K562 (cell line): ENCODE results near the gene SF3A2. TPM values are rescaled to one million over a fixed set of nuclear protein-coding genes. Genes with fewer than 3 reads are reported as not detected.

Source experiments
- CHD4 ChIP-seq: fragments of 200-600 bp; sonication (generic); IDR thresholded peaks from 3 replicates; pipeline ENCODE4 v1.6.1; 2012; ENCODE audit warnings: low read depth, mild to moderate bottlenecking, mixed read lengths, low read length, inconsistent platforms; ENCODE audit not compliant: insufficient read depth, insufficient replicate concordance, poor library complexity, severe bottlenecking
- ELF1 ChIP-seq: fragments of 200-800 bp; sonication (Bioruptor generic); IDR thresholded peaks from 2 replicates; pipeline ENCODE4 v1.6.1; 2016; ENCODE audit warnings: missing genetic modification characterization, missing compliant biosample characterization
- ETV1 ChIP-seq: fragments of 450-650 bp; conservative IDR thresholded peaks from 2 replicates; pipeline ENCODE4 v1.6.1; 2016; ENCODE audit warnings: missing genetic modification characterization, control low read depth, low read depth, missing compliant biosample characterization
- HIVEP1 ChIP-seq: fragments of 250-450 bp; sonication (Bioruptor Pico); IDR thresholded peaks from 2 replicates; pipeline ENCODE4 v1.4.0; 2020; ENCODE audit warnings: mild to moderate bottlenecking
- HMGXB4 ChIP-seq: sonication (generic); formaldehyde crosslinking; IDR thresholded peaks from 2 replicates; pipeline ENCODE4 v1.8.1; 2023; ENCODE audit warnings: mild to moderate bottlenecking, missing genetic modification reagents
- HNRNPL ChIP-seq: fragments of 200-400 bp; formaldehyde crosslinking; IDR thresholded peaks from 2 replicates; pipeline ENCODE4 v1.6.1; 2017; ENCODE audit warnings: low read depth, mild to moderate bottlenecking, low read length
- HOMEZ ChIP-seq: fragments of 250-450 bp; sonication (Bioruptor Pico); IDR thresholded peaks from 2 replicates; pipeline ENCODE4 v1.4.0; 2020; ENCODE audit warnings: mild to moderate bottlenecking, moderate library complexity
- MNT ChIP-seq, 2 experiments: fragments of 450-650 bp; conservative IDR thresholded peaks; 2 replicates each; pipeline ENCODE4 v1.6.1; 2017; ENCODE audit warnings: mild to moderate bottlenecking in 2 of 2, moderate library complexity in 2 of 2
- PYGO2 ChIP-seq: fragments of 450-650 bp; IDR thresholded peaks from 2 replicates; pipeline ENCODE4 v1.6.1; 2016; ENCODE audit warnings: mild to moderate bottlenecking, missing genetic modification characterization, moderate library complexity, missing compliant biosample characterization
- SPI1 ChIP-seq: IDR thresholded peaks from 2 replicates; pipeline ENCODE4 v1.6.1; 2011; ENCODE audit warnings: low read depth, low read length, control low read depth, borderline replicate concordance
- USF1 ChIP-seq: sonication (generic); formaldehyde crosslinking; IDR thresholded peaks from 2 replicates; pipeline ENCODE4 v1.9.0; 2022; ENCODE audit warnings: mild to moderate bottlenecking, missing genetic modification reagents
- ZNF23 ChIP-seq: fragments of 250-450 bp; sonication (Bioruptor Pico); IDR thresholded peaks from 2 replicates; pipeline ENCODE4 v1.4.0; 2020; ENCODE audit warnings: mild to moderate bottlenecking
- ZNF561 ChIP-seq: fragments of 450-650 bp; formaldehyde crosslinking; conservative IDR thresholded peaks from 2 replicates; pipeline ENCODE4 v1.4.0; 2020; ENCODE audit warnings: mild to moderate bottlenecking, moderate library complexity
- ZNF57 ChIP-seq: fragments of 450-650 bp; formaldehyde crosslinking; IDR thresholded peaks from 2 replicates; pipeline ENCODE4 v1.4.0; 2020; ENCODE audit warnings: mild to moderate bottlenecking, moderate library complexity
- polyA plus RNA-seq, 8 experiments: library from polyadenylated mRNA; depleted of rRNA in 4 of 8; stranded (reverse) in 5 of 8; unstranded in 3 of 8; fragments of >200 nt; fragmentation: Nextera tagmentation in 2 of 8; fragmentation: Illumina TruSeq in 1 of 8; extraction: Ambion mirVana in 2 of 8; extraction: Trizol in 1 of 8; gene quantifications; 2 replicates each; pipeline versions ENCODE4 v1.2.1 to v1.2.3, GENCODE V29; 2011 to 2014; ENCODE audit warnings: inconsistent platforms in 1 of 8, missing spikeins in 1 of 8
- total RNA-seq, 7 experiments: library from RNA; depleted of rRNA in 6 of 7; stranded (reverse); fragments of >200 nt in 6 of 7; fragmentation: Illumina TruSeq in 2 of 7; extraction: Trizol in 2 of 7; gene quantifications; 2 replicates each; pipeline versions ENCODE4 v1.2.1 to v1.2.3, GENCODE V29; 2011 to 2021; ENCODE audit warnings: low replicate concordance in 1 of 7
- TF ChIP-seq, protein P1 (sequence below): sonication (generic); formaldehyde crosslinking; IDR thresholded peaks from 2 replicates; pipeline ENCODE4 v1.4.0; 2020; ENCODE audit warnings: mild to moderate bottlenecking, missing genetic modification reagents
- TF ChIP-seq, protein P2 (sequence below): sonication (generic); formaldehyde crosslinking; IDR thresholded peaks from 2 replicates; pipeline ENCODE4 v1.8.1; 2023; ENCODE audit warnings: mild to moderate bottlenecking, missing genetic modification reagents
- TF ChIP-seq, protein P3 (sequence below): sonication (generic); formaldehyde crosslinking; IDR thresholded peaks from 2 replicates; pipeline ENCODE4 v1.8.0; 2022; ENCODE audit warnings: mild to moderate bottlenecking, missing genetic modification reagents

The SF3A2 gene
- total and polyA plus RNA-seq, 9 of the 15 experiments (the other 6 are each of a cell fraction or from before 2014, with no cell fraction given) = 0.17 to 194 (median 22.8) TPM

GRCh38 chr19:2236064-2236313 is 635 bp upstream of the SF3A2 start (continued):
- TF ChIP-seq USF1 (CRISPR knock-in tag) = no peak
- TF ChIP-seq HOMEZ = no peak
- no peak for TF ChIP-seq HNRNPL
- TF ChIP-seq, protein P1, sequence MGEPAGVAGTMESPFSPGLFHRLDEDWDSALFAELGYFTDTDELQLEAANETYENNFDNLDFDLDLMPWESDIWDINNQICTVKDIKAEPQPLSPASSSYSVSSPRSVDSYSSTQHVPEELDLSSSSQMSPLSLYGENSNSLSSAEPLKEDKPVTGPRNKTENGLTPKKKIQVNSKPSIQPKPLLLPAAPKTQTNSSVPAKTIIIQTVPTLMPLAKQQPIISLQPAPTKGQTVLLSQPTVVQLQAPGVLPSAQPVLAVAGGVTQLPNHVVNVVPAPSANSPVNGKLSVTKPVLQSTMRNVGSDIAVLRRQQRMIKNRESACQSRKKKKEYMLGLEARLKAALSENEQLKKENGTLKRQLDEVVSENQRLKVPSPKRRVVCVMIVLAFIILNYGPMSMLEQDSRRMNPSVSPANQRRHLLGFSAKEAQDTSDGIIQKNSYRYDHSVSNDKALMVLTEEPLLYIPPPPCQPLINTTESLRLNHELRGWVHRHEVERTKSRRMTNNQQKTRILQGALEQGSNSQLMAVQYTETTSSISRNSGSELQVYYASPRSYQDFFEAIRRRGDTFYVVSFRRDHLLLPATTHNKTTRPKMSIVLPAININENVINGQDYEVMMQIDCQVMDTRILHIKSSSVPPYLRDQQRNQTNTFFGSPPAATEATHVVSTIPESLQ (CRISPR knock-in tag) = no peak; the same call in 1 of the 2 replicates
- TF ChIP-seq PYGO2 = no peak
- TF ChIP-seq SPI1 = 0 out of 2 replicates have a peak, but pooled peaks have one; percentile 22
- TF ChIP-seq HIVEP1 = no peak
- TF ChIP-seq, protein P2, sequence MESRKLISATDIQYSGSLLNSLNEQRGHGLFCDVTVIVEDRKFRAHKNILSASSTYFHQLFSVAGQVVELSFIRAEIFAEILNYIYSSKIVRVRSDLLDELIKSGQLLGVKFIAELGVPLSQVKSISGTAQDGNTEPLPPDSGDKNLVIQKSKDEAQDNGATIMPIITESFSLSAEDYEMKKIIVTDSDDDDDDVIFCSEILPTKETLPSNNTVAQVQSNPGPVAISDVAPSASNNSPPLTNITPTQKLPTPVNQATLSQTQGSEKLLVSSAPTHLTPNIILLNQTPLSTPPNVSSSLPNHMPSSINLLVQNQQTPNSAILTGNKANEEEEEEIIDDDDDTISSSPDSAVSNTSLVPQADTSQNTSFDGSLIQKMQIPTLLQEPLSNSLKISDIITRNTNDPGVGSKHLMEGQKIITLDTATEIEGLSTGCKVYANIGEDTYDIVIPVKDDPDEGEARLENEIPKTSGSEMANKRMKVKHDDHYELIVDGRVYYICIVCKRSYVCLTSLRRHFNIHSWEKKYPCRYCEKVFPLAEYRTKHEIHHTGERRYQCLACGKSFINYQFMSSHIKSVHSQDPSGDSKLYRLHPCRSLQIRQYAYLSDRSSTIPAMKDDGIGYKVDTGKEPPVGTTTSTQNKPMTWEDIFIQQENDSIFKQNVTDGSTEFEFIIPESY (CRISPR knock-in tag) = no peak
- no peak for TF ChIP-seq ZNF23 (CRISPR knock-in tag)
- TF ChIP-seq CHD4 = no peak
- TF ChIP-seq ZNF57 (CRISPR knock-in tag) = no peak
- no peak for TF ChIP-seq ETV1 (tag)
- no peak for TF ChIP-seq ZNF561
- TF ChIP-seq, protein P3, sequence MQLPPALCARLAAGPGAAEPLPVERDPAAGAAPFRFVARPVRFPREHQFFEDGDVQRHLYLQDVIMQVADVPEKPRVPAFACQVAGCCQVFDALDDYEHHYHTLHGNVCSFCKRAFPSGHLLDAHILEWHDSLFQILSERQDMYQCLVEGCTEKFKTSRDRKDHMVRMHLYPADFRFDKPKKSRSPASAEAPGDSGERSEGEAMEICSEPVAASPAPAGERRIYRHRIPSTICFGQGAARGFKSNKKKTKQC (CRISPR knock-in tag) = no peak
- no peak for TF ChIP-seq HMGXB4
- TF ChIP-seq MNT (conservative IDR thresholded peaks at IDR 0.05) = no peak
- no peak for TF ChIP-seq ELF1 (tag)
